Measurements from ENCODE around the gene GTF2F2. TPM values are rescaled to one million over a fixed set of nuclear protein-coding genes. Genes with fewer than 3 reads are reported as not detected.

Gene GTF2F2
- total and polyA plus RNA-seq, 8 donors = 8.7 to 30.7 (median 16.2) TPM

- H3K27ac ChIP-seq = no peak overlapping the region
- WGBS, 5 donors = 87 to 90% (median 90%) methylated on average over 4 of the region's 4 CpGs
- H3K27me3 ChIP-seq = no peaks in the 10 kb centered on the region
These were observed 137.5 kb downstream of the GTF2F2 start for GRCh38 chr13:45257638-45258333.

DNA sequence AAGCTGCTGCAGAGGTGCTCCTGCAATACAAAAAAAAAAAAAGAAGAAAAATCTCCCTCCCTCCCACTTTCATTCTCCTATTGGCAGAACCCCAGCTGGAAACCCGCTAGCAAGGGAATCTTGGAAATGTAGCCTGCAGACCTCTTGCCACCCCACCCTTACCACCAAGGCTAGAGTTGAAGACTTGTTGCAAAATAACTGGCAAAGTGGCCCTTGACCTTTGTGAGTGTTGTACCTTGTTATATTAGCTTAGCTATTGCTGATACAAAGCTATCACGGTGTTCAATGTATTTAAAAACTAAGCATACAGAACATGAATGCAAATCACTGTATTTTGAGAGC is 138.0 kb downstream of the GTF2F2 start:
- peak in 1 of 2 donors; percentile 7 for DNase-seq
- no peaks in the 10 kb centered on the region for H3K9me3 ChIP-seq
- H3K36me3 ChIP-seq = peaks cover 0 to 12% (median 9%) of the 10 kb centered on the region in 4 donors
- TF ChIP-seq POLR2AphosphoS5 (IDR thresholded peaks at IDR 0.05) (no peak), EP300 (IDR thresholded peaks at IDR 0.05) (no peak), CTCF (IDR thresholded peaks at IDR 0.05) (no peak), POLR2A (IDR thresholded peaks at IDR 0.05) (no peak)
- WGBS, 5 donors = 42 to 65% (median 53%) methylated on average over 2 of the region's 2 CpGs
- intact Hi-C loops (cut with DNase I; ENCODE audit: low total_unique reads) = no loop called here
- no peaks in the 10 kb centered on the region for H3K27me3 ChIP-seq
- no peak overlapping the region for H3K27ac ChIP-seq
- H3K4me3 ChIP-seq = no peak overlapping the region
- peaks cover 0 to 17% (median 5%) of the 10 kb centered on the region in 4 donors for H3K4me1 ChIP-seq

More at GRCh38 chr13:45257638-45258333, 137.5 kb downstream of the GTF2F2 start:
- no peak for DNase-seq
- TF ChIP-seq CTCF (IDR thresholded peaks at IDR 0.05) = no peak
- TF ChIP-seq POLR2A (IDR thresholded peaks at IDR 0.05) = no peak
- peaks cover 0 to 17% (median 14%) of the 10 kb centered on the region in 4 donors for H3K36me3 ChIP-seq
- intact Hi-C loops (cut with DNase I; ENCODE audit: low total_unique reads) = no loop called here
- H3K4me3 ChIP-seq = no peak overlapping the region
- peaks cover 0 to 17% (median 5%) of the 10 kb centered on the region in 4 donors for H3K4me1 ChIP-seq
- no peaks in the 10 kb centered on the region for H3K9me3 ChIP-seq

DNA sequence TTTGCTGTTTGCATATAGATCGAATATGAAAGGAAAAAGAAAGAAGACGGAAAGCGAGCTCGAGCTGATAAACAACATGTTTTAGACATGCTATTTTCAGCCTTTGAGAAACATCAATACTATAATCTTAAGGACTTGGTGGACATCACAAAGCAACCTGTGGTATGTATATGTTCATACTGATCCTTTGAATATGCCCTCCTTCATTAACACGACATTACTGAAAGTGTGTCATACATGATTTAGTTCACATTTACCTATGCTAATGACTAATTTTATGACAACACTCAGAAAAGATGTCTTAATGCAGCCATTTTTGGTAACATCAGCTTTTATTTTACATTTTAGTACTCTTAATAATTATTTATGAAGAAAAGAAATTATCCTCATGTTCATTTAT is 146.9 kb downstream of the GTF2F2 start:
- Histone ChIP-seq H3K4me3 (no peak overlapping the region), H3K9me3 (no peaks in the 10 kb centered on the region), H3K4me1 (no peaks in the 10 kb centered on the region), H3K36me3 (peaks cover 0 to 39% (median 18%) of the 10 kb centered on the region in 4 donors), H3K27ac (no peak overlapping the region), H3K27me3 (no peaks in the 10 kb centered on the region)
- 87 to 95% (median 91%) methylated on average over 5 of the region's 5 CpGs for WGBS, 5 donors
- intact Hi-C loops (cut with DNase I; ENCODE audit: low total_unique reads) = no loop called here
- TF ChIP-seq POLR2AphosphoS5 (IDR thresholded peaks at IDR 0.05) = no peak
- no peak for TF ChIP-seq CTCF (IDR thresholded peaks at IDR 0.05)
- no peak for TF ChIP-seq EP300 (IDR thresholded peaks at IDR 0.05)
- TF ChIP-seq POLR2A (IDR thresholded peaks at IDR 0.05) = no peak
- no peak for DNase-seq

DNA sequence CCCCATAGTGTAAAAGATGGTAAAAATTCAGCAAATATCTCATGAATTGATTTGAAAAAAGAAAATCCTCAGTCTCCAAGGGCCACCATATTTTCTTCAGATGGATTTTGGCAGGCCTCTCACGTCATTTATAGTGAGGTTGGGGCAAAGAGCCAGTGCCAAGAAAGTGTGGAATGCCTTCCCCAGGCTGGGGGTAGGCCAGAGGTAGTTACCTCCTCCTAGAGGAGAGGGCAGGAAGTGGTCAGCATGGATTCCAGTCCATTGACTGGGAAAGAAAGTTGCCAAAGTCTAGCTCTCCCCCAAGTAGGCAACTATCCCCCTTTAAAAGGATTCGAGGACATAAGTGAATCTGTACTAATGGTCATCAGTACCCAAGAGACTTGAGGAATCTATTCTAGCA is 148.9 kb downstream of the GTF2F2 start:
- TF ChIP-seq POLR2A (IDR thresholded peaks at IDR 0.05) (no peak), CTCF (IDR thresholded peaks at IDR 0.05) (no peak), EP300 (IDR thresholded peaks at IDR 0.05) (no peak), POLR2AphosphoS5 (IDR thresholded peaks at IDR 0.05) (no peak)
- Histone ChIP-seq H3K9me3 (no peaks in the 10 kb centered on the region), H3K27me3 (no peaks in the 10 kb centered on the region), H3K27ac (no peak overlapping the region), H3K4me3 (no peak overlapping the region), H3K4me1 (no peaks in the 10 kb centered on the region), H3K36me3 (peaks cover 0 to 43% (median 19%) of the 10 kb centered on the region in 4 donors)
- 90 to 96% (median 93%) methylated on average over 2 of the region's 2 CpGs for WGBS, 5 donors
- DNase-seq = no peak
- intact Hi-C loops (cut with DNase I; ENCODE audit: low total_unique reads) = no loop called here

All from stomach (tissue), 9 donors.